AG20443 (cell line): ENCODE results near the gene CCDC83.

Experiments used
- DNase-seq: peaks from one replicate; pipeline ENCODE4 v3.0.0; 2012; ENCODE audit warnings: low spot score, mixed read lengths

CCDC83 gene

DNA sequence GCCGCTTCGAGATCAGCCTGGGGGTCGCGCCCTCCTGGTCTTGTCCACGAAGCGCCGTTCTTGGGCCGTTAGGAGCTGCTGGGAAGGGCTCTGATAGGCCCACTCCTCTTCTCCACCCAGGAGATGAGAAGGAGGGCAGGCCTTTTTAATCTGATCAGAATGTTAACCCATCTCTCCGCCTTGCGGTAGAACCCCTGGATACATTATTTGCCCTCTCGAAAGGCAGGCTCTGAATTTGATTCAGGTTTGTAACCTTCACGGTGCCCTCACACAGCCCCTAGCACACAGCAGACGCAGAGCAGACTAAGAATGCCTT, at the start of gene CCDC83:
TSS of gene CCDC83 (plus strand) at position 43 of the 316 bp plus-strand sequence. CDS start 9,741 bp downstream, outside the sequence.
- no peak for DNase-seq

GRCh38 chr11:85805387-85805786, 49.8 kb upstream of the CCDC83 start:
- DNase-seq = peak; percentile 35

- DNase-seq = no peak
These were observed 49.2 kb upstream of the CCDC83 start for GRCh38 chr11:85806016-85806415.

- DNase-seq = no peak
These were observed 48.3 kb upstream of the CCDC83 start for GRCh38 chr11:85806876-85807275.

DNA sequence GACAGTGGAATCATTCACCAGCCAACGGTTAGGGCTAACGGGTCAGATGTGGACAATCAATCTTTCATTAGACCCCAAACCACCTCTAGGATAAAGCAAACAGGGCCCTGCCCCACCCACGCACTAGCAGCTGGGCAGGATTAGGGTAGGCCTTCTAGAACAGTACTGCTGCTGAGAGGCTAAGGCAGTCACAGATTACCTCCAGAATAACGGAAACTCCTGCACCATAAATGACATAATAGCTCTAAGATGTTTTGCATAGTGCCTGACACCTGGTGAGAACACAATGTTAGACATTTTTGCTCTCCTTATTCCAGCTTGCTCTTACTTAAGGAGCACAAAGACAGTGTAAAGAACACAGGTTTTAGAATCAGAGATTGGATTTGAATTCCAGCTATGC, 46.0 kb upstream of the CCDC83 start:
- DNase-seq = no peak

GRCh38 chr11:85809863-85810262, 45.3 kb upstream of the CCDC83 start:
- DNase-seq = no peak

GRCh38 chr11:85810521-85810870, 44.7 kb upstream of the CCDC83 start:
- DNase-seq = no peak

DNA sequence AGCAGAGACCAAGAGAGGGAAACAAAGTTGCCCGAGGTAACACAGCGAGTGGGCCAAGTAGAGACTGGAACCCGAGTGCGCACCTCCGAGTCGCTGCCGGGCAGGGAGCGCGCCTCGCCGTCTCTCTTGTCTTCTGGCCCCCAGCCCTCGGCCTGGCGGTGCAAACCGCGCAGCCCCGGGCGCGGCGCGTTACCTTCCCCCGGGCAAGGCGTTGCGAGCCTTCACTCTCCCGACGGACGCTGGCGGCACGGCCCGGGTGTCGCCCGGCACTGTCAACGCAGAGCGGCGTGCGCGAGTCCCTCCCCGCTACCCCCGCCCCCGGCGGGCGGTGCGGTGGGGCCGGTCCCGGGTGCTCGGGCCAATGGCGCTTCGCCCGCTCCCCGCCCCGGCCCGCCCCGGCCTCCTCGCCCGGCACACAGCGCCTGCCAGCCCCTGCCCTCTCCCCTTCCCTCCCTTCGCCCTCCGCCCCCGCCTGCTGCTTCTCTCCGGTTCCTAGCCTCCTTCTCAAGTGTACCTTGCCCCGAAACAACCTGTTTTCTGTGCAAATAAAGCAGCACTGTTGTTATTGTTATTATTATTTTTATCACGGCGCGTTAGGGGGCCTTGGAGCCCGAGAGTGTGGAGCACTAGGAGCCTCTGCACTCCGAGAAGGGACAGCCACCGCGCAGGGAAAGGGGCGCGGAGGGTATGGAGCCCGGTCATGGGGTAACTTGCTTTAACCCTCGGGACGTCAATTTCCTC, 44.1 kb upstream of the CCDC83 start, which contains the start of gene SYTL2:
TSS of gene SYTL2 (minus strand) at position 271 of the 741 bp plus-strand sequence. CDS start 53,416 bp downstream, outside the sequence.
- DNase-seq = peak; percentile 93

DNA sequence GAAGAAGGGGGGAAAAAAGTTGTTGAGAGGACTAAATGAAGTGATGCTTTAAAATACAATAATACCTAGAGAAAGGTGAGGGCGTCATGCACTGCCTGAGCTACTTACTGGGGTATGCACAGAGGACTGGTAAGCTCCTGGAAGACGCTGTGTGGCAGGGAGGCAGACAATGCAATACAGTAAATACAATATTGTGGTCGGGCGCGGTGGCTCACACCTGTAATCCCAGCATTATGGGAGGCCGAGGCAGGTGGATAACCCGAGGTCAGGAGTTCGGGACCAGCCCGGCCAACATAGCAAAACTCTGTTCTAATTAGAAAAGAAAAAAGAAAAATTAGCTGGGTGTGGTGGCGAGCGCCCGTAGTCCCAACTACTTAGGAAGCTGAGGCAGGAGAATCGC, 43.6 kb upstream of the CCDC83 start:
- no peak for DNase-seq

GRCh38 chr11:85813721-85814120, 41.5 kb upstream of the CCDC83 start:
- no peak for DNase-seq

- DNase-seq = no peak
These were observed 39.8 kb upstream of the CCDC83 start for GRCh38 chr11:85815186-85815931.

- no peak for DNase-seq
These were observed 35.7 kb upstream of the CCDC83 start for GRCh38 chr11:85819441-85819840.

DNA sequence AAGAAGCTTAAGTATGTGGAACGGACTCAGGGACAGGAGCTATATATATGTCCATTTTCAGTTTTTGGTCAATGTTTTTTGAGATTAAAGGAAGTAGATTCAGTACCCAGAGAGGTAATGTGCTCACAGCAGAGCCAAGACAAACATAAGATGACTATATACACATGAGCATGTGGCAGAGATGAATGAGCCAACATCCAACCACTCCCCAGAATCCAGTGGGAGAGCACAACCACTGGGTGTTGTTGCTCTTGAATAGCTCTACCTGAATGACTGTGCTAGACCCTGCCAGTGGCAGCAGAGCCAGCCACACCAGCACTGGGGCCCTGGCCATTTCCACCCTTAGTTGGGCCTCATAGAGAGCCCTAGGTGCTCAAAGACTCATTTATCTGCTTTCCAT, 33.5 kb upstream of the CCDC83 start:
- no peak for DNase-seq

DNA sequence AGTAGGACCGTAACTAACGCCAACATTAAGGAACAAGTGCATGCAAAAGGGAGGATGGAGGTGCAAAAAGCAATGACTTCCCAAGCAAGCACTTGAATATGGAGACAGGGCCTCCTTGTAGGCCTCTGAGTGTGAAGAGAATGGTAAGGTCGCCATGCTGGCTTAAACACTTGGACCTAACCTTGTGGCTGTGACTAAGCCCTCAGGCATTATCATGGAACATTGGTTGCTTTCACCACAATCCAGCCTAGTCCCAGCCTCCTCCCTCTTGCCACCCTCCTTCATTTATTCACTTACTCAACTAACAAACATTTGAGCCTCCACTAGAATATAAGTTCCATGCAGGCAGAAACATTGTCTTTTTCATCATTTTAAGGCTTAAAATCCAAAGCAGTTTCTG, 32.4 kb upstream of the CCDC83 start:
- peak; percentile 37 for DNase-seq

DNA sequence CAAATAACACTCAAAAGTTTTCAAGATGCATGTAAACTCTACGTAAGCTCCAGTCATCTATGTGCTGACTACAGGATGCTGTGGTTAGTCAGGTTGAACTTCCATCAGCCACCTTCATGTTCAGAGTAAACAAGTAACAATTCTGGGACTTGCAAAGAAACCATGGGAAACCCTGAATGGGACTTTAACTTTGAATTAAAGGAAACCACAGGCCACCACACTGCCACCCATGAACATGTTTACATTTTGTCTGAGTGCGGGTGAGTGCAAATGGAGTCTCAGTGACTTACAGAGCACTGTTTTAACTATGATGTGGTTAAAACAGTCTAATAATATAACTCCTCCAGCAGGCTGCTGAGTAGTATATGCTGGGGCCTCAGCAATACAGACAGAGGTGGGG, 31.4 kb upstream of the CCDC83 start:
- DNase-seq = no peak

DNA sequence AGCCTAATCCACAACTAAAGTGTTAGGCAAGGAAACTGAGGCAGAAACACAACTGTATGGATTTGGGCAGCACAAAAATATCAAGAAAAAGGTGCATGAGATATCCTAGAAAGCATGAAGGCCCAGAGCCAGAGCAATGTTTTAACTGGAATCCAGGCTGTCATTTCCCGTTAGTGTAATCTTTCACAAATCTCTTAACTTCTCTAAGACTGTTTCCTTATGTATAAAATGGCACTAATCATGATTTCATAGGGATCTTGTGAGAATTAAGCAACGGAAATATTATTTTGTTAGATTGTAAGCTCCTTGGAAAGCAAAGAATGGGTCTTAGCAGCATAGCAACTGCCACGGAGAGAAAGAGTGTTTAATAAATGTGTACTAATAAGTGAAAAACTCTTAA, 29.6 kb upstream of the CCDC83 start:
- DNase-seq = no peak

- peak; percentile 74 for DNase-seq
These were observed 28.9 kb upstream of the CCDC83 start for GRCh38 chr11:85826116-85826855.

DNA sequence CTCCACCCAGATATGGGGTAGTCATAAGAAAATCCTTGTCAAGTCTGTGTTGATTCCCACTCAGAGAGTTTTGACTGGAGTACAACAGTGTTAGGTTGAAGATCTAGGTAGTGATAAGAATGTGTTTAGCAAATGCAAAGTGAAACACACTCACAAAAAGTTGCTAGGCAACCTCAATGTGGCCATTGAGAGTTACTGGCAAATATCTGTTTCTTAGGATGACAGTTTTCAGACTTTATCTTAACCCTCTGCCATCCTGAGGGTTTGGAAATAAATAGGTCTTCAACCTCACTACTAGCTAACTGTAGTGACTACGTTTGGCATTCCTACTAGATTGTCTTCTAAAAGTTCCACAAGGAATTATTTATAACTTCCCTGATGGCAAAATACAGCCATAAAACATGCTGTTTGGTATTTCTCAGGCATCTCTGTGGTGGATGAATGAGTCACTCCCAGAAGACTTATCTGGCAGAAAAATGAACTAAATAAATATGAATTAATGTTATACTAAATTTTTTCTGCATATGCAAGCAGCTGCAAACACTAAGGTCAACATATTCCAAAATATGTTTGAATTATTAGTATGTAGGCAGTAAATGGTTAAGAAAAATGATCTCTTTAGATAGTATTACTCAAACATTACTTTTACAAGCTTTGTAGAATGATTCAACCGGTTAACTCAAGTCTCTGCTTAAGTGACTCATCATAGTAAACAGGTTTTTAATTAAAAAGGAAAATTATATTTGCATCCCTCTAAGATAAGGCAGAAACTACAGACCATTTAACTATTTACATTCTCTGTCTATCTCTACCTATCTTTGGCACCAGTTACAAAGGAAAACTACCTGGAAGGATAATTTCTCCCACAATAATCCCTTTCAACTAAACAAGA, 27.2 kb upstream of the CCDC83 start:
- peak; percentile 79 for DNase-seq

DNA sequence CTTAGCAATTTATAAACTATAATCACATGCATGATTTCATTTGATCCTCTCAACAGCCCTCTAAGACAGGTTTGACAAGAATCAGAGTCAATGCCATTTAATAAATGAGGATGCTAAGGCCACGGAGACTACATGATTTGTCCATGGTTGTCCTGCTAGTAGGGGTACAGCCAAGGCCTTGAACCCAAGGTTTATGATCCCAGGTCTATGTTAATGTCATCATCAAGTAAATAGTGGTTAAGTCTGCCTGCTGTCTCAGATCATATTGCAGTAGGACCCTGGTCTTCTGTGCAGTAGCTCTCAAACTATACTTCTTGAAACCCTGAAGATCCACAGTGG, 26.6 kb upstream of the CCDC83 start:
- no peak for DNase-seq

GRCh38 chr11:85829172-85829571, 26.0 kb upstream of the CCDC83 start:
- no peak for DNase-seq

DNA sequence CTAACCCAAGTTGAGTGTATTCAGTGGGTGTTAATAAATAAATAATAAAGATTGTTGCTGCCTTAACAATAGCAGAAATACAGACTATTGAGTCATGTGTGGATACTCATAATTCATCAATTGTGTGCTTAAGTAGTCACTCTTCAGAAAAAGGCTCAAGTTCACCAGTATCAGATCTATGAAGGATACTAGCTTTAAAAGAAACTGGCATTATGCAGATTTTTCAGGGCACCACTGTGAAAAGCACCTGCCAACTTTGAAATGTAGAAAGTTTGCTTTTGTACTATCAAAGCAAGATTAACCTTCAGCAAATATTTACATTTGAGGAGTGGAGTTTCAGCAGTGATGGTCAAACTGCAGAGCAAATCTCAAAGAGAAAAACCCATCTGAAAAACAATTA, 24.1 kb upstream of the CCDC83 start:
- DNase-seq = no peak

GRCh38 chr11:85835263-85835662, 19.9 kb upstream of the CCDC83 start:
- no peak for DNase-seq
